OCI-M2 (cell line): ENCODE results near the gene PIEZO2.

Source experiments
- DNase-seq: peaks from one replicate; lab custom pipeline; 2025; ENCODE audit not compliant: unreplicated experiment; lab: John Stamatoyannopoulos, UW

Gene PIEZO2

DNA sequence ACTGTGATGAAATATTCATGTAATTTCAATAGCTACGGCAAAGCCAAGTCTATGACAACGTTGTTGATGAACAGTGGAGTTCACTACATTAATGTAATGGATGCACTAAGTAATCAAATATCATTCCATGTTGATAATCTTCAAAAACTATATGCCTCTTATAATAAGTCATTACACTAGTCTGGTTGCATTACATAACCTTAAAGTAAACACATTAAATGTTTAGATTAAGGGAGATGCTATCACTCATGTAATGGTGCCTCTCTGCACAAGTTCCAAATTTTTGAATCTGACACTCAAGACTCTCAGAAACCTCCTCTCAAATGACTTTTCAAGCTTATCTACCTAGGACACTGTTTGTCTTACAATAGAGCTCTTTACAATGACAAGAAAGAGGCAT lies 35.4 kb downstream of the PIEZO2 start:
- DNase-seq, result no peak

DNA sequence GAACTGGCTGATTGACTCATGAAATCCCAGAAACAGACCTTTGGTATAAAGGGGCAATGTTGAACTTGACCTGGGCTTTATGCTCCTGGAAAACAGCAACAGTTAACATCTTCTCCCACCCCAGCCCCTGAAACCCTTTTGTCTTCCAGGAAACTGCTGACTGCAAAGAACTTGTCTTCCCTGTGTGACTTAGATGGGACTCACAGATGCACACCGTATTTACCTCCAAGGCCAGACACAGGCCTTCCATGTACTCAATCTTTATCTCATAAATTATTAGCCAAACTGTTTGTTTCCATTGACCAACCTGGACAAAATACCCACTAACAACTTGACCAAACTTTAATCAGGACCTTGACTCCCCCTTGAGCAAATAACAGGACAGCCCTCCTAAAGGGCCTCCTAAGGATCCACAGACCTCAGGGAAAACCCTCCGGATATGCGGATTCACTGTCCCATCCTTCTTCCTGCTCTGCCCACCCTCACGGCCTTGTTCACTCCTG lies 36.3 kb downstream of the PIEZO2 start:
- no peak for DNase-seq

DNA sequence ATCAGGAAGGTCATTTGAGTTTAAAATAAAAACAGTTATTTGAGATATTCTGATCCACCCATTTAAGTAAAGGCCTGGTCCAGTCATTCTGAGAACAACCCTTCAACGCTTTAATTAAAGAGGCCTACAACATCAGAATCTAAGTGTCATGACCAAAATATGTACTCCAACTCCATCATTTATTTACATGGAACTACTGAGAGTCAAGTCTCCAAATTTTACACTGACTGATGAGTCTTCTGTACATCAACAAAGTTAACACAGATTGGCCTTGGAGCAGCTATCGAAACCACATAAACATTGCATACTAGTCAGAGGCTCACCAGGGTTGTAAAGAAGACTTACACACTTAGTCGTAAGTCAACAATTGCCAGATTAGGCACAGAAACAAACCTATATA lies 37.1 kb downstream of the PIEZO2 start:
- no peak for DNase-seq

DNA sequence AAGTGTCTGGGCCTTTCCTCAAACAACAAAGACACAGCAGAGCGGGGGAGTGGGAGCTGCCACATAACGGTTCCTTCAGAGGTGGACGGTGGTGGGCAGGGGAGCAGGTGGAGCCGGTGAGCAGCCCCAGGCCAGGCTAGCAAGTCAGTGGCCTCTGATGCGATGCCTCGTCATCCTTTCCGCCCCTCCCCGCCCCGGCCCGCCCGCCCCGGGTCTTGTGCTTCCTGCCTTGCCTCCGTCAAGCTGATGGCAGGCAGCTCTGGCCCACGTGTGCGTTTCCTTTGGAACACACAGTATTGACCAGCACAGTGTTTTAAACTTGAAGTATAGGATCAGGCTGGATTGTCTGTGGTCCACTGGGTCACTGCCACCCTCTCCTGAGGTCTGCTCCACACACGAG lies 38.9 kb downstream of the PIEZO2 start:
- no peak for DNase-seq

DNA sequence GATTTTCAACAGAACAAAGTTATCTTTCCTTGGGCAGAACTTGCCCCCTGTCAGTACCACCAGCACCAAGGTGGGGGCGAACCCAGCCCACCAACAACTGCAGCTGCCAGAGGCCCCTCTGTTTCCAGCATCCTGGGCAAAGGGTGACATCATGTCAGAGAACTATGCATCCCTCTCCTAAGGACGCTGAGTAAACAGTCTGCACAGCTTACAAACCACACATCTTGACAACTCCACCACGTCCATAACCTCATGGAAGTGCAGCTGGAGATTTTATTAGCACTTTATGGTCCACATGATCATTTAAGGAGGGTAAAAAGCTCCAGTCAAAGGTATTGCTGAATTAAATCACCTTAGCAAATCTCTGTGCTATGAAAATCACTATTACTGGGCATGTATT lies 40.4 kb downstream of the PIEZO2 start:
- DNase-seq, result no peak

DNA sequence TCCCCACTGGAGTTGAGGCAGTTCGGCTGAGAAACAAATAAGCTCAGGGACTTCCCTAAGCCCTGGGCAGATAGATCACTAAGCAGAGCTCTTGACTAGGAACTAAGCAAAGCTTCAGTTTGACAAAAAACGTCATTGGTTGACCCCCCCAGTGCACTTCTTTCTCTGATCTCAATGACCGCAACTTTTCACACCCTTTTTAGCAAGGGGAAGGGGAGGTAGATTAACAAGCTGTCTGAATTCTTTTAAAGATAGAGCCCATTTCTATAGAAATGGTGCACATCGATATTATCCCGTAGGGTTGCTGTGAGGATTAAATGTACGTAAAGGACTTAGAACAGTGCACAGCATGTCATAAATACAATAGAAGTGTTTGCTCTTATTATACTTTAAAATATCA lies 42.5 kb downstream of the PIEZO2 start:
- DNase-seq, result no peak

DNA sequence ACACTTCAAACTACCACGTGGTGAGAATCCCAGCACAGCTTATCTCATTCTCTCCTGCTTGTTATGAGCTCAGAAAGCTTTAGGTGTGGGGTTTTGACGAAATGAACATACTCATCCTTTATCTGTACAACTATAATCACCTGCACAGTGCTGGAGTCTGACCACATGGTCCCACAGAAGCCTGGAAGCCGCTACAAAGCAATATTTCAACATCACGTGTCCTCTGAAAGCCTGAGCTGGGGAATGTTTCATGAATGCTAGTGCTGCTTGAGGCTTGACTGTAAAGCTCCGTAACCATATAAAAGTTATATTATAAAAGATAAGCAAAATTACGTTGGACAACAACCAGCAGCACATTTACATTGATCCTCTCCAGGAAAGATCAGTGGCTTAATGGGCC lies 43.9 kb downstream of the PIEZO2 start:
- DNase-seq, result no peak

DNA sequence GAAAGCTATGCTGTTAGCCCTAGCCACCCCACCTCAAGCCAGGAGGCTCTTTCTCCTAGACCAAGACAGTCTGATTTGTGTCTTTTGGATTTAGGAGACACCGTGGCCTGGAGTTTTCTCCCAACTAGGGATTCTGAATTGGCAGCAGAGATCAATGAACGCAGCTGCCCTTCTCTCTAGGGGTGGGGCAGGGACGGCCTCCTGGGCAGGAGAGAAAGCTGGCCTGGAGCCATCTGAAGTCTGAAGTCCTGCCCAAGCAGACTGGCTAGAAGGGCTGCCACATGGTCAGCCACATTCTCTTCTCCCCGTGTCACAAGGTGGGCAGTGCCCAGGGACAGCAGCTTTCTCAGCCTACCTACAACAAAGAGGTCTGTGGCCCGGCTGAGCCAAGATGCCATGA lies 45.1 kb downstream of the PIEZO2 start:
- no peak for DNase-seq

DNA sequence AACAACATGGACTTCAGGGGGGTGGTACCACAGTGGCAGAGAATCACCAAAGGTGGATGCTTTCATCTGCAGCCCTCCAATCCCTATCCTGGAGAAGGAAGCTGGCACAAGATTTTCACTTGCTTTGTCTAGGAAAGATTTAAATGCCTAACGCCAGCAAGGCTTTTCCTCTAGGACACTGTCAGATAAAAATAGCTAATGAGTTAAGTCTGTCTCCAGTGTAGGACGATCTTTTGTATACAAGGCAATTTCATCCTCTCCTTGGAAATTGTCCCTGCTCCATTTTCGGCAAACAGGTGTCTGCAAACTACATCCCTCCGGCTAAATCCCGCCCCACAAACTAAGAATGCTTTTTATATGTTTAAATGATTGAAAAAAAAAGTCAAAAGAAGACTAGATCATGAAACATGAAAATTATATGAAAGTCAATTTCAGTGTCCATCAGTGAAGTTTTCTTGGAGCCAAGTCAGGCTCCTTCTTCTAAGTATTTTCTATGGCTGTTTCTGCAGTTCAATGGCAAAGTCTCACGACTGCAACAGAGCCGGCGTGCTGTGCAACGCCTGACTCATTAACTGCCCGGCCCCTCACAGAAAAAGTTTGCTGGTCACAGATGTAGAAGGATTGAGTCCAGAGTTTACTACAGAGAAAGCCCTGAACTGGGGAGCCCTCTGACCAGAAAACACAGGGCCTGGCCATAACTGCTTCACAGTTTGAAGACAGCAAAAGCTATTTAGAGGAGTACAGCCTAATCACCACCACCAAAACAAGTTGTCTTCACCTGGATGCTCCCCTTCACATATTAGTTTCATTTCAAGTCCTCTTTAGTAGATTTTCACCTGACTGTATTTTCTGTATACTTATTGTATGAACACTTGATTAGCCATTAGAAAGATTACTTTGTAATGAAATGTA lies 52.3 kb downstream of the PIEZO2 start:
- DNase-seq, result no peak

DNA sequence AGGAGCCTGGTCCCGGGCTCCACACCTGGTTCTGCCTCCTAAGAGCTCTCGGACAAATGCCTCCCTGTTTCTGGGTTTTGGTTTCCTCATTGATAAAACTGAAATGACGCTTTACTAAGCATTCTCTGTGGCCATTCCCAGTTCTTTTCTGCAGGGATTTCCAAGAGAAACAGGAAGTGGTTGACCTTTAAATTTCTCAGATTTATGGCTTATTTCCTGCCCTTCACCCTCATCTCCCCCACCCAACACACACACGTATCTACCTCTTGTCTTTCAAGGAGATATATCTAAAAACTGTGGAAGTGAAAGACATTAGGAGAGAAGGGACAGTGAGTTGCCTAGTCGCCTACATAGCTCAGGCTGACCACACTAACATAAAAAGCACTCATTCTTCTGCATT lies 53.0 kb downstream of the PIEZO2 start:
- no peak for DNase-seq

DNA sequence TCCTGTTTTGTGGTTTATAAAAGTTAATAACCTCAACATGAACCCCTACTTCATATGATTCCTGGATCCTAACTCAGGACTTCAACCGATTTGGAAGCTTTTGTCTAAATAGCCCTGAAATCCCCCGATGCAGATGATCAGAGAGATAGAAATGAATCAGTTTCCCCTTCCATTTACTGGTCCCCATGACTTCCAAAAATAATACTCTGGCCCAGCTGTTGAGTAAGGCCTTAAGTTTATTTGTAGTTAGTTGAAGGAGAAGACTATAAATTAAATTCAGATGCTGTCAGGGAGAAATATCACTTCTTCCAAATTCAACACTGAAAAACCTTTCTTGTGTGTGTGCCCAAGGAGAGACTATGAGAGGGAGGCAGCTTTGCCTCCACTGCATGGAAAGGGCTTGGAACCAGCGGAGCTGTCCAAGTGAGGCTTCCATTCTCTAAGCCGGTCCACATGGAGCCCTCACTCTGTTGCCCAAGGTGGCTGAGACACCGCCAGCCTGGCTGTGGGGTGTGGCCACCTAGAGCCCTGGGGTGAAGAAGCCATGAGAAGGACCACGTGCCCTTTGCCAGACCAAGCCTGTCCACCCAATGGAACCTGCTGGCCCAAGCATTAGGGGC lies 53.6 kb downstream of the PIEZO2 start:
- DNase-seq, result no peak

DNA sequence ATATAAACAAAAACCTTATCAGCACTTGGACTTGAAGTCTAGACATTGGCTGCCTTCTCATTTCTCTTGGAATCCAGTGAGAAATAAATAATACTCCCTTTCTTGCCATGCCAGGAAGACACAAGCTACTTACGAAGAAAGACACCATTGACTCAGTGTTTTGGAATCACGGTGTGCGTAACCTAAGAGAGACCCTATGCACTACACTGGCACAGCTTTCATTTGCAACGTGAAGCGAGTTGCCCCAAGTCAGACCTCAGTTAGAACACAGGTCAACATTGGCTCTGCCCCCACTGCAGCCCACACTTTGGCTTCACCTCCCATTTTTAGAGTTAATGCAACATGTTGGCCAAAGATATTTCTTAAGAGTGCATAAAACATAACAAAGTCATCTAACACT lies 54.2 kb downstream of the PIEZO2 start:
- no peak for DNase-seq

DNA sequence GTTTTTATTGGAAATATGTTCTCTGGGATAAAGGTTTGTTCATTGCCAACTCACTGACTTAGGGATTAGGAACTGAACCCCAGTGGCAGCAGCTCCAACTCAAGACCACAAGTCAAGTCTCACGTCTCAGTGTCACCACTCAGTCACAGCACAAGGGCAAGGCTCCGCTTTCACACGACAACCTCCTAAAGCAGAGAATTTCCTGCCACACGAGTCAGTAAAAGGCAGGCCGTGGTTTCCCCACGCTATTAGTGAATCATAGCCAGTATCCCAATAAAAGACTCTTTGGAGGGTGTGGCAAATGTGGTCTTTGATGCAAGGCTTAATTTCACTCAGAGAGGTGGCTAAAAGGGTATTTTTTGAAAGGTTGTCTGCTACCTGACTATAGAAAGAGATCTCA lies 57.6 kb downstream of the PIEZO2 start:
- no peak for DNase-seq

DNA sequence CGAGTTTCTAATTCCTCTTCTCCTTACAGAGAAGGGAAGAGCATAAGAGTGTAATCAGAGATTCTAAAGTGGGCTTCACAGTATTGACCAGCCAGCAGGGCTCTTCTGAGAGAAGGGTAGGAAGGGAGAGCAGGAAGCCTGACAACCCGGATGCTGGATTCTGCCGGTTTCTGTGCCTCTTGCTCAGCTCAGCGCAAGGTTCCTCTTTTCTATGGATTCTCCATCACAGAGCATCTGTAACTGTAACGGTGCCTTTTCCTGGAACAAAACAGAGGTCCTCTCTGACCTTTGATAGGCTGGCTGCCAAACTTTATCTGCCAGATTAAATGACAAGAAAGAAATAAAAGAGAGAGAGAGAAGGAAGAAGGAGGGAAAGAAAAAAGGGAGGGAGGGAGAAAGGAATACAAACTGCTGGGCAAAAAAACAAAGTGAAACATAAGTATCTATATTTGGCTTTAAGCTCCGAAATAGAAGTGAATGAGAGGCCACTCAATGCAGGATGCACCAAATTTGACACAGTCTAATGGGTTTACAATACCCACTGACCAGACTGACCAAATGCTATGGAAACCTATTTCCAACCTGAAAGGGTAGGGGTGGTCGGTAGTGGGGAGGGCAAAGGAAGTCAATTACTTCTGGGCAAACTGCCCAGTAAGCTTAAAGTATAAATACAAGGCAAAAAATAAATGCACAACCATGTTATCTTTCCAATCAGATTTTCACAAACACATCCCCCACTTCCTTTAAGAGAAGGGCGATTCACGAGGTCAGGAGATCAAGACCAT lies 59.2 kb downstream of the PIEZO2 start:
- no peak for DNase-seq

DNA sequence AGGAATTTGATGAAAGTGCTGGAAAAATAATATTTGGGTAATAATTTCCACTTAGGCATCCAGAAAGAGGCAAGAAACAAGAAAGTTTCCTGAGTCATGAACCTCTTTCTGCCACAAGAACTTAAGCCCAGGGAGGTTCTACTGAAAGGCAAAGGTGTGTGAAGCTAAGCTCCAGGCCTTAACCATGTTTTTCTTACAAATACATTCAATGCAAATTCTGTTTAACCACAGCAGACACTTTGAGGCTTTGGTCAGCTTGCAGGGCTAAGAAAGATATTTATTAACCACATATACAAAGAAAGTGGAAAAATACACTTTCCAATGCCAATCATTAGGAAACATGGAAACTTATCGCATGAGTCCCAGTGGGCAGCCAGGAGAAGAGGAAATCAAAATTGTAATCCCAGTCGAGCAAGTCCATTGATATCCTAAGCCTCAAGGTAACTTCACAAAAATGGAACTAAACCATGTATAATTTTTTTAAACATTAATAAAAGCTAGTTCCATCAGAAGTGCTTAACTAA lies 68.3 kb downstream of the PIEZO2 start:
- DNase-seq, result no peak

DNA sequence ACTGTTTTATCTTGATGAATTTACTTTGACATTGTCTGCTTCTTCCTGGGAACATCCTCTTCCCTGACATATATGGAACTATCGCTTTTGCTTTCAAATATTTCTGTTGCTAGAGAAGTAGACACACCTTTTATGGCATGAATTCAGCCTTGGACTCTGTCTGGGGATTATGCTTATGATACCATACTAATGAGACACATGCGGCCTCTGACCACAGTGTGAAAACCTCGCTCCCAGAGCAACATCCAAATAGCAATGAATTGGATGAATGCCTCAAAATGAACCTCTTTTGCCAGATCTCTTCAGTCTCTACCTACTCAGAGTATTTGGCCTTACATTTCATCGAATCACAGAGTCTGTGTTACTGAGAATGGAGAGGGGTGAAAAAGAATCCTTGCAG lies 70.9 kb downstream of the PIEZO2 start:
- no peak for DNase-seq

DNA sequence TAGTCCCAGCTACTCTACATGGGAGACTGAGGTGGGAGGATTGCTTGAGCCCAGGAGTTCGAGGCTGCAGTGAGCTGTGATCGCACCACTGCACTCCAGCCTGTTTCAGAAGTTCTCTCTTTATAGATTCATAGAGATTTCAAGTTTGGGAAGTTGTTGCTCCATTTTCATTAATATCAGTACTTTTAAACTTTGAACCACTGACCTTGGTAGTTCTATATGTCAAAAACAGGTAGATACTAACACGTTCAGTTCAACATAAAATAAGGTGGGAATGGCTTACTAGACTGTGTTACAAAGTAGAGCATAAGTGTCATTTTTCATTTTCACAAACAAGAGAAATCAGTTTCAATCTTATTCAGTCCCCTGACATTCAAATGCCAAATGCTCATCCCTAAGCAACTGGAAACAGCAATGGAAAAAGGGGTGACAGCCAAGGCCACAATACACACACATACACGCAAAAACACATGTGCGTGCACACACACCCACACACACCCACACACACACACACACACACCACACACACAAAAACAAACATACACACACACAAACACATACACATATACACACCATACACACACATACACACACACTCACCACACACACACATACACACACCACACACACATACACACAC lies 71.7 kb downstream of the PIEZO2 start:
- no peak for DNase-seq

DNA sequence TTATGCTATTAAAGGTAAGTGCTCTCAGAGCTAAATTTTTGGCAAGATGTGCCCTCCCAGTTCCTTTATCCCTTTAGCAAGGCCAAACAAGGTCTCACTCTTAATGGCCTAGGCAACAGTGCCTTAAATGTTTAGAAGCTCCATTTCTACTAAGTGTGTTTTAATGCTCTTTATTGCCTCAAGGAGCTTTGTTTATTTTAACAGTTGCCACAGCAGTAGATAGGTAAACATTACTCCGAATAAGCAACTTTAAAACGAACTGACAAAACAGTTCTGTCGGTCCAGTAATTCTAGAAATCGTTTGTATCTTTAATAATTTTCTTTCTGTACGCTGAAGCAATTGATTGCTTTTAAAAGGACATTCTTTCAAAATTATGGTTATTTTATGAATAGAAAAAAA lies 74.5 kb downstream of the PIEZO2 start:
- DNase-seq, result no peak

DNA sequence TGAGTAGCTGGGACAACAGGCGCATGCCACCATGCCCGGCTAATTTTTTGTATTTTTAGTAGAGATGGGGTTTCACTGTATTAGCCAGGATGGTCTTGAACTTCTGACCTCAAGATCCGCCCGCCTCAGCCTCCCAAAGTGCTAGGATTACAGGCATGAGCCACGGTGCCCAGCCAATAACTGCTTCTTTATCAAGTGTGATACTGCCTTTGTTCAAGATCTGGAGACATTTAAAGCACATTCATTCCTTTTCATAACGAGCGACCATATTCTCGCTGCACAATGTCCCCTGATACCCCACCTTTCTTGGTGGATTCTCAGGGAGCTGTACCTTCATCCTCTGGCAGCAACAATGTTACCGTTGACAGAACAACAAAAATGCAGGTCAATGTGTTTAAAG lies 75.4 kb downstream of the PIEZO2 start:
- DNase-seq, result no peak

DNA sequence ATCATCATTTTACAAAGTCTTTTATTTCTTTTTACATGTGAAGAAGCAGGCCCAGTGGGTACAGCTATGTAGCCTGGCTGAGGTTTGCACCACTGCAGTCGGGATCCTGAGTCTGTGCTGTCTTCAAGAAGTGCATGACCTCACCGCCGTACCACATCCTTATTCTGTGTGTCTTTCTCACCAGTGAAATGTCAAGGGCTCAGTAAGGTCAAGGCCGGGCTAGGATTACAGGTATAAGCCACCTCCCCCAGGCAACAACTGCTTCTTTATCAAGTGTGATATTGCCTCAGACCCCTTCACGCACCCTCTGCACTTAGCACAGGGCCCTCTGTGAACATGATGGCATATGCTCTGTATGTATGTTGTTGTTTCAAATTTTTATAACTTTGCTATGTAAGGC lies 76.7 kb downstream of the PIEZO2 start:
- no peak for DNase-seq

DNA sequence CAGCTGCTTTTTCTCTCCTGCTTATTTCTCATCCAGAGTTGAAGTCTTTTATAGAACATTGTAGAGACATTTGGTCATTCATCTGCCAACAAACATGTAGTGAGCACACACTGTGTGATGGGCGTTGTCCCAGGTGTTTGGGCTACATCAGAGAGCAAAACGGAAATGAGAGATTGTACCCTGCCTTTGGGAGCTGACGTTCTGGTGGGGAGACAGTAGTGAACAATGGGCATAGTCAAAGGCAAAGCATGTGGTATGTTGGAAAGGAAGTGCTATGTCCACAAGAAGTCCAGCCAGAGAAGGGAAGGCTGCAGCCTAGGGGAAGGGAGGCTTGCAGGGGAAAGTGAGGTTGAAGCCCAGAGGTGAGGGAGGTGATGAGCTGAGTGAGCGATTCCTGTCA lies 78.1 kb downstream of the PIEZO2 start:
- DNase-seq, result no peak
